ENCODE data around the gene GAA. TPM values are rescaled to one million over a fixed set of nuclear protein-coding genes. Genes with fewer than 3 reads are reported as not detected.

GAA gene
- total RNA-seq, 1 experiment from 2014 or later: 30.3 TPM

DNA sequence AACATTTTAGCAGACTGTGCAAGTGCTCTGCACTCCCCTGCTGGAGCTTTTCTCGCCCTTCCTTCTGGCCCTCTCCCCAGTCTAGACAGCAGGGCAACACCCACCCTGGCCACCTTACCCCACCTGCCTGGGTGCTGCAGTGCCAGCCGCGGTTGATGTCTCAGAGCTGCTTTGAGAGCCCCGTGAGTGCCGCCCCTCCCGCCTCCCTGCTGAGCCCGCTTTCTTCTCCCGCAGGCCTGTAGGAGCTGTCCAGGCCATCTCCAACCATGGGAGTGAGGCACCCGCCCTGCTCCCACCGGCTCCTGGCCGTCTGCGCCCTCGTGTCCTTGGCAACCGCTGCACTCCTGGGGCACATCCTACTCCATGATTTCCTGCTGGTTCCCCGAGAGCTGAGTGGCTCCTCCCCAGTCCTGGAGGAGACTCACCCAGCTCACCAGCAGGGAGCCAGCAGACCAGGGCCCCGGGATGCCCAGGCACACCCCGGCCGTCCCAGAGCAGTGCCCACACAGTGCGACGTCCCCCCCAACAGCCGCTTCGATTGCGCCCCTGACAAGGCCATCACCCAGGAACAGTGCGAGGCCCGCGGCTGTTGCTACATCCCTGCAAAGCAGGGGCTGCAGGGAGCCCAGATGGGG is 3.1 kb downstream of the GAA start:
- Histone ChIP-seq H3K18ac (ENCODE audit: insufficient read length, low read depth, low read length) (no peak overlapping the region), H3K79me1 (ENCODE audit: insufficient read depth, low read depth, low read length, poor library complexity, severe bottlenecking) (no peaks in the 10 kb centered on the region), H2AFZ (ENCODE audit: low read length) (no peak overlapping the region), H3K23me2 (ENCODE audit: insufficient read length, low read depth, low read length, poor library complexity, severe bottlenecking) (peaks cover 8% of the 10 kb centered on the region), H3K27ac (ENCODE audit: insufficient read length, low read depth, low read length) (no peak overlapping the region), H2BK5ac (ENCODE audit: insufficient read length, low read length) (no peak overlapping the region), H3K4me2 (ENCODE audit: insufficient read depth, insufficient read length, low read length) (no peak overlapping the region), H3K79me2 (ENCODE audit: insufficient read depth, low read length) (no peaks in the 10 kb centered on the region), H3K4ac (ENCODE audit: low read depth, low read length) (no peak overlapping the region), H4K5ac (ENCODE audit: insufficient read length, low read depth, low read length) (no peak overlapping the region), H2AK5ac (ENCODE audit: insufficient read length, low read length) (no peak overlapping the region), H3K27me3 (ENCODE audit: insufficient read depth, low read length) (no peaks in the 10 kb centered on the region; the same call in 1 of the 2 replicates), H2BK20ac (ENCODE audit: low read depth, low read length, poor library complexity, severe bottlenecking) (no peak overlapping the region), H3K56ac (ENCODE audit: insufficient read length, low read depth, low read length) (no peak overlapping the region), H3K9ac (ENCODE audit: extremely low read depth, insufficient read length, low read length) (no peak overlapping the region), H3K4me1 (ENCODE audit: insufficient read depth, low read length) (peaks cover 5% of the 10 kb centered on the region; the same call in 1 of the 2 replicates), H3T11ph (ENCODE audit: low read length) (no peak overlapping the region), H3K9me3 (ENCODE audit: control insufficient read depth, low read depth, low read length) (no peaks in the 10 kb centered on the region), H3K23ac (ENCODE audit: insufficient read length, low read depth, low read length) (no peak overlapping the region), H4K8ac (replicated peaks; ENCODE audit: insufficient read length, low read depth, low read length) (no peak overlapping the region), H4K20me1 (ENCODE audit: control insufficient read depth, insufficient read depth, insufficient read length) (no peaks in the 10 kb centered on the region), H2BK15ac (ENCODE audit: low read depth, low read length) (no peak overlapping the region), H2BK12ac (ENCODE audit: insufficient read length, low read depth, low read length) (no peak overlapping the region), H3K14ac (ENCODE audit: insufficient read depth, low read length) (no peak overlapping the region; the same call in 1 of the 2 replicates), H4K91ac (ENCODE audit: insufficient read length, low read depth, low read length) (no peak overlapping the region), H2BK120ac (ENCODE audit: low read depth, low read length, poor library complexity, severe bottlenecking) (no peak overlapping the region)
- no CpG with 5 or more reads among the region's 26 CpGs for WGBS (ENCODE audit: extremely low coverage, insufficient read length, low lambda C conversion rate)
- peaks cover 14% of the 10 kb centered on the region for H3K27me3 Mint-ChIP-seq (ENCODE audit: low read depth)
- peaks cover 18 to 30% of the 10 kb centered on the region in 2 experiments for H3K4me1 Mint-ChIP-seq
- H3K36me3 Mint-ChIP-seq (ENCODE audit: insufficient read depth in 1 of 3, low read depth in 3 of 3): peaks cover 0 to 7% (median 0%) of the 10 kb centered on the region in 3 experiments; a peak in 4 of 7 replicates
- H3K9me3 Mint-ChIP-seq: no peaks in the 10 kb centered on the region
- peak; percentile 55 for DNase-seq
- no peak overlapping the region for H3K27ac Mint-ChIP-seq
- H3K4me3 Mint-ChIP-seq: no peak overlapping the region; a peak in 1 of 5 replicates
- TF ChIP-seq, protein P1, sequence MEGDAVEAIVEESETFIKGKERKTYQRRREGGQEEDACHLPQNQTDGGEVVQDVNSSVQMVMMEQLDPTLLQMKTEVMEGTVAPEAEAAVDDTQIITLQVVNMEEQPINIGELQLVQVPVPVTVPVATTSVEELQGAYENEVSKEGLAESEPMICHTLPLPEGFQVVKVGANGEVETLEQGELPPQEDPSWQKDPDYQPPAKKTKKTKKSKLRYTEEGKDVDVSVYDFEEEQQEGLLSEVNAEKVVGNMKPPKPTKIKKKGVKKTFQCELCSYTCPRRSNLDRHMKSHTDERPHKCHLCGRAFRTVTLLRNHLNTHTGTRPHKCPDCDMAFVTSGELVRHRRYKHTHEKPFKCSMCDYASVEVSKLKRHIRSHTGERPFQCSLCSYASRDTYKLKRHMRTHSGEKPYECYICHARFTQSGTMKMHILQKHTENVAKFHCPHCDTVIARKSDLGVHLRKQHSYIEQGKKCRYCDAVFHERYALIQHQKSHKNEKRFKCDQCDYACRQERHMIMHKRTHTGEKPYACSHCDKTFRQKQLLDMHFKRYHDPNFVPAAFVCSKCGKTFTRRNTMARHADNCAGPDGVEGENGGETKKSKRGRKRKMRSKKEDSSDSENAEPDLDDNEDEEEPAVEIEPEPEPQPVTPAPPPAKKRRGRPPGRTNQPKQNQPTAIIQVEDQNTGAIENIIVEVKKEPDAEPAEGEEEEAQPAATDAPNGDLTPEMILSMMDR (conservative IDR thresholded peaks at IDR 0.05): no peak

All from H9 (cell line).